Measurements from ENCODE around the gene DLGAP1.
A peak's percentile ranks its signal among the peaks of the same experiment; 100 is the strongest.

DLGAP1 gene

DNA sequence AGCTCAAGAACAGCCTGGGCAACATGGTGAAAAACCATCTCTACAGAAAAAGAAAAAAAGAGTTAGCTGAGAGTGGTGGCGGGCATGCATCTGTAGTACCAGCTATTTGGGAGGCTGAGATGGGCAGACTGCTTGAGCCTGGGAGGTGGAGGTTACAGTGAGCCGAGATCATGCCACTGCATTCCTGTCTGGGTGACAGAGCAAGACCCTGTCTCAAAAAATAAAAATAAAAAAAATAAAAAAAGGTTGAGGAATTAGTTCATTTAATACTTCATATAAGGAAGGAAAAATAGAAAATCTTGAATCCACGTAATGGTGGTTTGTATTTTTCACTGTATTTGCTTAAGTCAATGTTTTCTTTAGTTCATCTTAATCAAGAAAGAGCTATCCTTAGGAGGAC, 763.4 kb downstream of the DLGAP1 start:
- no peak overlapping the region for H3K4me3 Mint-ChIP-seq
- H3K9me3 Mint-ChIP-seq: peaks cover 30% of the 10 kb centered on the region
- peaks cover 43% of the 10 kb centered on the region for H3K4me1 Mint-ChIP-seq
- TF ChIP-seq, protein P1, sequence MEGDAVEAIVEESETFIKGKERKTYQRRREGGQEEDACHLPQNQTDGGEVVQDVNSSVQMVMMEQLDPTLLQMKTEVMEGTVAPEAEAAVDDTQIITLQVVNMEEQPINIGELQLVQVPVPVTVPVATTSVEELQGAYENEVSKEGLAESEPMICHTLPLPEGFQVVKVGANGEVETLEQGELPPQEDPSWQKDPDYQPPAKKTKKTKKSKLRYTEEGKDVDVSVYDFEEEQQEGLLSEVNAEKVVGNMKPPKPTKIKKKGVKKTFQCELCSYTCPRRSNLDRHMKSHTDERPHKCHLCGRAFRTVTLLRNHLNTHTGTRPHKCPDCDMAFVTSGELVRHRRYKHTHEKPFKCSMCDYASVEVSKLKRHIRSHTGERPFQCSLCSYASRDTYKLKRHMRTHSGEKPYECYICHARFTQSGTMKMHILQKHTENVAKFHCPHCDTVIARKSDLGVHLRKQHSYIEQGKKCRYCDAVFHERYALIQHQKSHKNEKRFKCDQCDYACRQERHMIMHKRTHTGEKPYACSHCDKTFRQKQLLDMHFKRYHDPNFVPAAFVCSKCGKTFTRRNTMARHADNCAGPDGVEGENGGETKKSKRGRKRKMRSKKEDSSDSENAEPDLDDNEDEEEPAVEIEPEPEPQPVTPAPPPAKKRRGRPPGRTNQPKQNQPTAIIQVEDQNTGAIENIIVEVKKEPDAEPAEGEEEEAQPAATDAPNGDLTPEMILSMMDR (IDR thresholded peaks at IDR 0.05): no peak
- no peak for DNase-seq
- H3K27ac Mint-ChIP-seq: no peak overlapping the region
- H3K27me3 Mint-ChIP-seq (ENCODE audit: low read depth, poor library complexity): peaks cover 6% of the 10 kb centered on the region
- H3K36me3 Mint-ChIP-seq (ENCODE audit: low read depth): peaks cover 21% of the 10 kb centered on the region

DNA sequence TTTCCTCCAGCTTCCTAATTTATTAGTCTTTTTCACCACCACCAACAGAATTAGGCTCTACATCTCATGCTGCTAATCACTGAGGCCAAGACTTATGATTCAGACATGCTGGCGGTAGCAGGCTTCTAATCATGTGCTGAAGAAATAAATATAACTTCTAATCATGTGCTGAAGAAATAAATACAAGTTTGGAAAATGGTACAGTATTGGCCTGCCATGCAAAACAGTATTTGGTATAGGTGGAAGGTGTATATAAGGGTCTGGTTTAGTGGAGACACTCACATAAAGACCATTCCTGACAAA, 764.4 kb downstream of the DLGAP1 start:
- H3K36me3 Mint-ChIP-seq (ENCODE audit: low read depth): peaks cover 15% of the 10 kb centered on the region
- H3K27ac Mint-ChIP-seq: no peak overlapping the region

DNA sequence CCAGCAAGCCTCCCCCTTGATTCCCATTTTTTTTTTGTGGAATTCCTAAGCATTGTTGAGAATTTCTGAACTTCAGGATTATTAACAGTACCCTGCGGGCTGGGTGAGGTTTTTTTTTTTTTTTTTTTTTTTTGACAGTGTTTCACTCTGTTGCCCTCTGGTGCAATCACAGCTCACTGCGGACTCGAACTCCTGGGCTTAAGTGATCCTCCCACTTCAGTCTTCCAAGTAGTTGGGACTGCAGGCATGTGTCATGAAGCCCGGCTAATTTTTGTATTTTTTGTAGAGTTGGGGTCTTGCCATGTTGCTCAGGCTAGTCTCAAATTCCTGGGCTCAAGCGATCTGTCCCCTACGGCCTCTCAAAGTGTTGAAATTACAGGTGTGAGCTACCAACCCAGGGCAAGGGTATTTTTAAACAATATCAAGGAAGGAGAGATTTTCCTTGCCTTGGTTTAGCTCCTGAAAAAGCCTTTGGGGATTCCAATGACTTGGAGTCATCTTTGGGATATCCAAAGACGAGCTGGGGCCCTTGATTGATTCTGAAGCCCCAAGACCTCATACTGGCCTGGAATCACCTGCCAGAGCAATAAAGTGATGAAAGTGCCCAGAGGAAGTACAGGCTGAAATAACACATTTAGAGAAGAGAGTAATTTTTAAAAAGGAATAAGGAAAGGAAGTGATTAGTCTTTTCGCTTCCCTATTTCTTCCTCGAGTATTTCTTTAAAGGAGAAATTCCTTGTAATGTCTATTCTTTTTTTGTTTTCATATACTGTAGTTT, 764.9 kb downstream of the DLGAP1 start:
- Mint-ChIP-seq H3K27me3 (ENCODE audit: low read depth, poor library complexity) (peaks cover 7% of the 10 kb centered on the region), H3K4me1 (peaks cover 43% of the 10 kb centered on the region), H3K9me3 (peaks cover 19% of the 10 kb centered on the region), H3K27ac (peak overlapping the region; percentile 64), H3K4me3 (no peak overlapping the region), H3K36me3 (ENCODE audit: low read depth) (peaks cover 14% of the 10 kb centered on the region)
- no peak for DNase-seq
- TF ChIP-seq, protein P1 (IDR thresholded peaks at IDR 0.05): no peak

More for the DNA sequence above, 764.4 kb downstream of the DLGAP1 start:
- H3K27me3 Mint-ChIP-seq (ENCODE audit: low read depth, poor library complexity): peaks cover 7% of the 10 kb centered on the region
- H3K4me1 Mint-ChIP-seq: peaks cover 43% of the 10 kb centered on the region
- H3K9me3 Mint-ChIP-seq: peaks cover 24% of the 10 kb centered on the region
- TF ChIP-seq, protein P1 (IDR thresholded peaks at IDR 0.05): no peak
- H3K4me3 Mint-ChIP-seq: no peak overlapping the region
- no peak for DNase-seq

DNA sequence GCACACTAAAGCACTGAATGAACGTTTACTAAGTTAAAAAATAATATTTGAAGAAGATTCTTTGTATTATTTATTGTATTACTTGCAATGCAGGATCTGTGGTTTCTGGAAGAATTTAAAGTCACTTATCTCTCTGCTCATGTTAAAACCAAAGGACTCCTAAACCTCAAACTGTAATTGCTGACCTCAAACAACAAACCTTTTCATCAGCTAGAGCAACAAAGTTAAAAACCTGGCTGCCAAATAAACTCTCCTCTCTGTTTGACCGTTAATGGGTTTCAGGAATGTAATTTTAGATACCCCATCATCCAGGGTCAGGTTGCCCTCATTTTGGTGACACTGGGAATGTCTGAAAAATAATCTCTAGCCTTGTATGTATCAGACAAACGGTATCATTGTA, 766.0 kb downstream of the DLGAP1 start:
- TF ChIP-seq, protein P1 (IDR thresholded peaks at IDR 0.05): no peak
- DNase-seq: no peak
- Mint-ChIP-seq H3K27me3 (ENCODE audit: low read depth, poor library complexity) (peaks cover 7% of the 10 kb centered on the region), H3K36me3 (ENCODE audit: low read depth) (peaks cover 14% of the 10 kb centered on the region), H3K4me3 (peak overlapping the region; percentile 2), H3K27ac (peak overlapping the region; percentile 59), H3K4me1 (peaks cover 43% of the 10 kb centered on the region), H3K9me3 (peaks cover 14% of the 10 kb centered on the region)

DNA sequence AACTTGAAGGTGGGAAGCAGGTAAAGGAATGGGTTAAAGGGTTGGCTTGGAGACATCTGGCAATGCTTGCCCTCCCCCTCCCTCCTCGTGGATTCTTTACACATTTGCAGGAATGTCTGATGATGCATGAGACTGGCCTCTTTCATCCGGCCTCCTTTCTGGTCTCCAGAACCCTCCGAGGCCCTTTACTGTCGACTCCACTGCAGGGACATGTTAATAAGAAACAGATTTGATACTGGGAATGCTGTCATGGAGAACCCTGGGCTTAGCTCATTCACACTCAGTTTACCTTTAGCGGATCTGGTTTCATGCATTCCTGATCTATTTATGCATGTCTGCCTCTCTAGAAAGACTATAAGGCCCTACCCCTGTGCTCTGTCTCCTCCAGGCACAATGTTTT, 766.4 kb downstream of the DLGAP1 start:
- Mint-ChIP-seq H3K9me3 (peaks cover 14% of the 10 kb centered on the region), H3K4me1 (peaks cover 43% of the 10 kb centered on the region)

More for the DNA sequence above, 766.4 kb downstream of the DLGAP1 start:
- Mint-ChIP-seq H3K4me3 (peak overlapping the region; percentile 11), H3K36me3 (ENCODE audit: low read depth) (peaks cover 14% of the 10 kb centered on the region), H3K27ac (no peak overlapping the region), H3K27me3 (ENCODE audit: low read depth, poor library complexity) (peaks cover 7% of the 10 kb centered on the region)
- TF ChIP-seq, protein P1 (IDR thresholded peaks at IDR 0.05): no peak
- DNase-seq: no peak

Measured in nephron progenitor cell (in vitro differentiated cells).